Skin epidermis (tissue), 12 donors: ENCODE measurements around the gene POLR2H.

Experiments used
- H3K27ac ChIP-seq, 21 experiments: fragments of 200-600 bp; sonication (generic) in 11 of 21; one replicate each; pipeline ENCODE4 v1.5.0; 2020; ENCODE audit warnings: mild to moderate bottlenecking in 3 of 21, inconsistent platforms in 2 of 21, moderate library complexity in 2 of 21
- H3K4me3 ChIP-seq, 7 experiments: fragments of 200-600 bp; sonication (generic) in 2 of 7; one replicate each; pipeline ENCODE4 v1.5.0; 2020; ENCODE audit warnings: inconsistent platforms in 2 of 7, mild to moderate bottlenecking in 2 of 7, moderate library complexity in 1 of 7

Gene POLR2H

DNA sequence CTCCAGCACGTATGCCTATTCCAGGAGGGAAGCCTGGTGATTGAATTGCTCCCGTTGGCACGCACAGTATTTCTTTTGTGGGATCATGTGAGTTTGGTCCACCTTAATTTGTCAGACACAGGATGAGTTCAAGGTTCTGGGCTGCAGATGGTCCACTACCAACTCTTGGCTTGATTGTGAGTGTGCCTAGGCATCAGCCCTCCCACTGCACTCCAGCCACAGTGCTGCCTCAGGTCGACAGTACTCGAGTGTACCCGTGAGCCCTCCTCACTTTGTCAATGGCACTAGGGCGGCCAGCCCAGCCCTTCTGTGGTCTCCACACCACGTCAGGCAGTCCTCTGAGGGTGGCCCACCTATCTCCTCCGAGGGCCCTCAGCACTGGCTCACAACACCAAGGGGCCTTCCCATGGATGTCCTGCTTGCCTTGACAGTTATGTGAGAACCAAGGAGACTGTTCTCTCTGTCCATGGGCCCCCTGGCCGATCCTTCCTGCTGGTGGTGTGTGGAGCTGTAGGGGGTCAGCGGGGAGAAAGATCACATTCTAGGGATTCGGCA lies 48.5 kb downstream of the POLR2H start:
- Histone ChIP-seq H3K4me3 (no peak overlapping the region), H3K27ac (no peak overlapping the region)

- Histone ChIP-seq H3K4me3 (no peak overlapping the region), H3K27ac (no peak overlapping the region)
Observed at GRCh38 chr3:184414418-184415202, 53.1 kb downstream of the POLR2H start.

DNA sequence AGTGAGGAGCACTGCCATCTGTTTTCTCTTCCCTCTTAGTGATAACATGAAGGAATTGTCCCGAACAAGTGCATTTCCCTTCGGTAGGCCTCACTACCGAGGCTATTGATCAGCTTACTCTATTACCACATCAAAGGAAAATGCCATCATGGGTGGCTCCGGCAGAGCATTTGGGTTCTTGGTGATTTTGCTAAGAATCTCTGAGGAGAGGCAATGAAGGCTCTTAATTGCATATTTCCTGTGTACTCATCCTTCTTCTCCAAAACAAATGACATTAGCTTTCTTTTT lies 53.6 kb downstream of the POLR2H start:
- Histone ChIP-seq H3K4me3 (no peak overlapping the region), H3K27ac (no peak overlapping the region)

DNA sequence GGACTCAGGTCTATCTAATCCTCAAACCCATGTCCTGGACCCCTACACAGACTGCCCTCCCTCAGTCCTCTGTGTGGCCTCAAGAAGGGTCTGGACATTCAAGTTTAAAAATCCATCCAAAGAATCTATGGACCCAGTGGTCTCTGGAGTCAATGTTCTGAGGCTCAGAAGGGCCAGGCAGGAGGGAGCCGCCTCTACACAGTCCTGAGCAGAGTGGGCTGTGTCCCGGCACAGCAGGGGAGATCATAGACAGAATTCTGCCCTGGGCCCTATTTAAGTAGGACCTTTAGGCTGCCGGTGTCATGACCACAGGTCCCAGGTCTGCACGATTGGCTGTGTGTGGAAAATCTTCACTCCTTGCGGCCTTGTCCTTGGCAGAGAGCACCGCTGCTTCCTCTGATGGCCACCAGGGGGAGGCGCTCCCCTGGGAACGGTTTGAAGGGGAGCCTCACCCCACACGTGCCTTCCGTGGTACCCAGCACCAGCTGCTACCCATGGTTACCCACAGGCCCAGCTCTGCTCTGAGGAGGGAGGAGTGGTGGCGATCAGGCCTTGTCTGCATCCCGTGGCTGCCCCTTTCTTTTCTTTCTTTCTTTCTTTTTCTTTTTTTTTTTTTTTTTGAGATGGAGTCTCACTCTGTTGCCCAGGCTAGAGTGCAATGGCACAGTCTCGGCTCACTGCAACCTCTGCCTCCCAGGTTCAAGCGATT lies 56.3 kb downstream of the POLR2H start:
- Histone ChIP-seq H3K27ac (no peak overlapping the region), H3K4me3 (no peak overlapping the region)
